B cell (primary cell): ENCODE results near the gene LMF2.

Experiments used
- CTCF ChIP-seq: fragments of 200-600 bp; IDR thresholded peaks from one replicate; pipeline ENCODE4 v1.8.0; 2022; ENCODE audit warnings: antibody characterized with exemption, mild to moderate bottlenecking
- EZH2 ChIP-seq: IDR thresholded peaks from 2 replicates; pipeline ENCODE4 v1.6.1; 2012; ENCODE audit warnings: borderline replicate concordance, low read depth, mild to moderate bottlenecking, moderate library complexity, low read length; ENCODE audit not compliant: insufficient read depth, poor library complexity, severe bottlenecking

GRCh38 chr22:50474710-50475651, 32.5 kb downstream of the LMF2 start, which contains the start of gene SBF1:
- no peak for TF ChIP-seq CTCF
- no peak for TF ChIP-seq EZH2
